DND-41 (cell line): Measurements from ENCODE around the gene TARS2.

ENCODE experiments used
- ATAC-seq: fragments of 200-7000 bp; cut with Tn5 transposase; 3 replicates; pipeline ENCODE4 v1.9.1; 2021; ENCODE audit warnings: low read depth; ENCODE audit not compliant: insufficient read depth
- DNase-seq: peaks from one replicate; pipeline ENCODE4 v3.0.0-alpha.2; 2020
- H2AFZ ChIP-seq: 2 replicates; pipeline ENCODE4 v1.6.0; 2012; ENCODE audit warnings: low read depth, low read length
- H3K27ac ChIP-seq: 2 replicates; pipeline ENCODE4 v1.5.1; 2012; ENCODE audit warnings: low read length, inconsistent platforms
- H3K27me3 ChIP-seq: fragments of 200-600 bp; sonication (generic); 2 replicates; pipeline ENCODE4 v1.6.0; 2012; ENCODE audit warnings: low read length, mild to moderate bottlenecking, inconsistent platforms; ENCODE audit not compliant: insufficient read depth, poor library complexity
- H3K36me3 ChIP-seq: 2 replicates; pipeline ENCODE4 v1.5.1; 2012; ENCODE audit warnings: low read length, inconsistent platforms; ENCODE audit not compliant: insufficient read depth
- H3K4me1 ChIP-seq: 2 replicates; pipeline ENCODE4 v1.5.1; 2012; ENCODE audit warnings: mild to moderate bottlenecking, low read length; ENCODE audit not compliant: insufficient read depth
- H3K4me2 ChIP-seq: 2 replicates; pipeline ENCODE4 v1.6.0; 2012; ENCODE audit warnings: mild to moderate bottlenecking, moderate library complexity, low read length, inconsistent platforms; ENCODE audit not compliant: insufficient read depth
- H3K4me3 ChIP-seq, 2 experiments: fragments of 200-600 bp in 1 of 2; shearing (Covaris generic) in 1 of 2; 2 replicates each; pipeline ENCODE4 v1.5.1; 2012 to 2016; ENCODE audit warnings: inconsistent platforms in 2 of 2, low read length in 2 of 2, mild to moderate bottlenecking in 2 of 2, low read depth in 1 of 2, moderate library complexity in 1 of 2
- H3K79me2 ChIP-seq: 2 replicates; pipeline ENCODE4 v1.6.0; 2012; ENCODE audit warnings: low read length, inconsistent platforms; ENCODE audit not compliant: insufficient read depth
- H3K9ac ChIP-seq: 2 replicates; pipeline ENCODE4 v1.6.0; 2012; ENCODE audit warnings: low read depth, mild to moderate bottlenecking, inconsistent platforms, low read length, moderate library complexity
- H3K9me3 ChIP-seq: 2 replicates; pipeline ENCODE4 v1.5.1; 2012; ENCODE audit warnings: low read length, moderate library complexity, mild to moderate bottlenecking, inconsistent platforms; ENCODE audit not compliant: insufficient read depth, severe bottlenecking
- H4K20me1 ChIP-seq: 2 replicates; pipeline ENCODE4 v1.6.0; 2012; ENCODE audit warnings: low read length; ENCODE audit not compliant: insufficient read depth
- CTCF ChIP-seq: IDR thresholded peaks from 2 replicates; pipeline ENCODE4 v1.5.1; 2012; ENCODE audit warnings: borderline replicate concordance, low read length, moderate library complexity, mild to moderate bottlenecking; ENCODE audit not compliant: poor library complexity, severe bottlenecking; ENCODE audit errors: extremely low read depth
- EZH2 ChIP-seq: IDR thresholded peaks from 3 replicates; pipeline ENCODE4 v1.6.1; 2012; ENCODE audit warnings: borderline replicate concordance, low read depth, mild to moderate bottlenecking, moderate library complexity, low read length, inconsistent platforms; ENCODE audit not compliant: severe bottlenecking

The TARS2 gene

GRCh38 chr1:150525348-150525747 is 38.1 kb downstream of the TARS2 start:
- H4K20me1 ChIP-seq: no peaks in the 10 kb centered on the region
- no peaks in the 10 kb centered on the region for H3K9me3 ChIP-seq
- H3K27me3 ChIP-seq: no peaks in the 10 kb centered on the region
- no peak overlapping the region for H3K4me2 ChIP-seq
- no peak for TF ChIP-seq CTCF
- TF ChIP-seq EZH2: no peak
- no peaks in the 10 kb centered on the region for H3K4me1 ChIP-seq
- H3K9ac ChIP-seq: no peak overlapping the region
- H3K4me3 ChIP-seq: no peak overlapping the region
- no peaks in the 10 kb centered on the region for H3K36me3 ChIP-seq
- H3K27ac ChIP-seq: no peak overlapping the region
- no peaks in the 10 kb centered on the region for H3K79me2 ChIP-seq
- DNase-seq: no peak
- H2AFZ ChIP-seq: no peak overlapping the region
- ATAC-seq: no peak

- Histone ChIP-seq H3K27me3 (no peaks in the 10 kb centered on the region), H3K9me3 (no peaks in the 10 kb centered on the region), H3K4me1 (no peaks in the 10 kb centered on the region), H2AFZ (no peak overlapping the region), H3K27ac (no peak overlapping the region), H3K36me3 (no peaks in the 10 kb centered on the region), H4K20me1 (no peaks in the 10 kb centered on the region), H3K79me2 (no peaks in the 10 kb centered on the region), H3K4me2 (no peak overlapping the region), H3K4me3 (no peak overlapping the region), H3K9ac (no peak overlapping the region)
- DNase-seq: no peak
- no peak for ATAC-seq
- no peak for TF ChIP-seq EZH2
- no peak for TF ChIP-seq CTCF
These were observed 41.0 kb downstream of the TARS2 start for GRCh38 chr1:150528196-150528595.

DNA sequence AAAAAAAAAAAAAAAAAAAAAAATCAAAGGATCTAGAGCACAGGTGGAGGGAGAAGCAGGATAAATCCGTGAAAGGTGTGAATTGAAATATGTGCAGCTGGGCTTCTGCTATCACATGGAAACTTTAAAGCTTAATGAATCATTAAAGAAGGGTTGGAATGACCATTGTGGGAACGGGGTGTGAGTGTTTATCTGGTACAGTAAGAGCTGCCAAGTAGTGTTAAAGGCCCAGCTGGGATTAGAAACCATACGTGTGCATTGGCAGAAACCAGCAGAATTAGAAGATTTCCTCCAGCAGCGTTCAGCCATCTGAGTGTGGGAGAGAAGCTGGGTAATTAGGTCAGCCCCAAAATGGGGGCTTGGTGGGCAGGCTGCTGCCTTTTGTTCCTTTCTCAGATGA is 41.8 kb downstream of the TARS2 start:
- Histone ChIP-seq H4K20me1 (no peaks in the 10 kb centered on the region), H2AFZ (no peak overlapping the region), H3K27ac (no peak overlapping the region), H3K4me3 (no peak overlapping the region), H3K36me3 (no peaks in the 10 kb centered on the region), H3K79me2 (no peaks in the 10 kb centered on the region), H3K27me3 (no peaks in the 10 kb centered on the region), H3K4me2 (no peak overlapping the region), H3K9me3 (no peaks in the 10 kb centered on the region), H3K4me1 (no peaks in the 10 kb centered on the region), H3K9ac (no peak overlapping the region)
- DNase-seq: no peak
- ATAC-seq: no peak
- TF ChIP-seq EZH2 (no peak), CTCF (no peak)
